AG10803 (cell line): ENCODE measurements around the gene XXYLT1.

Source experiments
- DNase-seq: peaks from one replicate; pipeline ENCODE4 v3.0.0; 2010; ENCODE audit warnings: low read depth
- H3K4me3 ChIP-seq: 2 replicates; pipeline ENCODE4 v1.5.1; 2011; ENCODE audit warnings: mild to moderate bottlenecking, low read length, control low read depth
- CTCF ChIP-seq: conservative IDR thresholded peaks from 2 replicates; pipeline ENCODE4 v1.5.1; 2011; ENCODE audit warnings: mild to moderate bottlenecking, low read length, control low read depth, inconsistent platforms

XXYLT1 gene

GRCh38 chr3:195020185-195020584 lies 250.8 kb downstream of the XXYLT1 start:
- DNase-seq: no peak
- TF ChIP-seq CTCF: no peak
- H3K4me3 ChIP-seq: no peak overlapping the region

- no peak for DNase-seq
- TF ChIP-seq CTCF: no peak
- H3K4me3 ChIP-seq: no peak overlapping the region
Observed at GRCh38 chr3:195019335-195019734, 251.6 kb downstream of the XXYLT1 start.
